ENCODE results near the gene VASP. TPM values are rescaled to one million over a fixed set of nuclear protein-coding genes. Genes with fewer than 3 reads are reported as not detected.
A peak's percentile ranks its signal among the peaks of the same experiment; 100 is the strongest.

The VASP gene
- total and polyA plus RNA-seq, 9 of the 15 experiments (the other 6 are each of a cell fraction or from before 2014, with no cell fraction given) = 16.7 to 261 (median 112) TPM

DNA sequence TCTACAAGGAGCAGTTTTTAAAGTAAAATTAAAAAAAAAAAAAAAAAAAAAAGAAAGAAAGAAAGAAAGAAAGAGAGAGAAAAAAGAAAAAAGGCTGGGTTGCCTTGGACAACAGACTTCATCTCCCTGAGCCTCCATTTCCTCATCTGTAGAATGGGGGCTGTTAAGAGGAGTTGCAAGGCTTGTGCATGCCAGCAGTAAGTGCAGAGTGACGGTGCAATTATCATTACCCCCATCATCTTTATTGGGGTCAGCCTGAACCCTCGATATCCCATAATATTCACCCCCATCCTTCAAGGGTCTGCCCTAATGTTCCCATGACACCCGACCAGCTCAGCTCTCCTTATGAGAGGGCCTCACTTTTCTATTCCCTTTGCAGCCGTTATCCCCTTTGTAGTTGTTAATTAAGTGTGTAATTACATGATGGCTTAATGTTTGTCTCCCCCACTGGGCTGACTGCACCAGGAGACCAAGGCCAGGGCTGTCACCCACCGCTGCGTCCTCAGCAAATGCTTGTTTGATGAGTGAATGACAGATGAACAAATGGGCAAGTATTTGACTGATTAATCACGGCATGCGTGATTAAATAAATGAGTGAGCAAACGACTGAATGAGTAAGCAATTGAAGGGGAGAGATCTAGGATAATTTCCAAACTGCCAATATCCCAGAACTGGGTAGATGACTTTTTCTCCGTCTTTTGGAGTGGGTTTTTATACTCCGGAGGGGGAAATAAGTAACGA is 29.4 kb upstream of the VASP start (continued):
- TF ChIP-seq, protein P1, sequence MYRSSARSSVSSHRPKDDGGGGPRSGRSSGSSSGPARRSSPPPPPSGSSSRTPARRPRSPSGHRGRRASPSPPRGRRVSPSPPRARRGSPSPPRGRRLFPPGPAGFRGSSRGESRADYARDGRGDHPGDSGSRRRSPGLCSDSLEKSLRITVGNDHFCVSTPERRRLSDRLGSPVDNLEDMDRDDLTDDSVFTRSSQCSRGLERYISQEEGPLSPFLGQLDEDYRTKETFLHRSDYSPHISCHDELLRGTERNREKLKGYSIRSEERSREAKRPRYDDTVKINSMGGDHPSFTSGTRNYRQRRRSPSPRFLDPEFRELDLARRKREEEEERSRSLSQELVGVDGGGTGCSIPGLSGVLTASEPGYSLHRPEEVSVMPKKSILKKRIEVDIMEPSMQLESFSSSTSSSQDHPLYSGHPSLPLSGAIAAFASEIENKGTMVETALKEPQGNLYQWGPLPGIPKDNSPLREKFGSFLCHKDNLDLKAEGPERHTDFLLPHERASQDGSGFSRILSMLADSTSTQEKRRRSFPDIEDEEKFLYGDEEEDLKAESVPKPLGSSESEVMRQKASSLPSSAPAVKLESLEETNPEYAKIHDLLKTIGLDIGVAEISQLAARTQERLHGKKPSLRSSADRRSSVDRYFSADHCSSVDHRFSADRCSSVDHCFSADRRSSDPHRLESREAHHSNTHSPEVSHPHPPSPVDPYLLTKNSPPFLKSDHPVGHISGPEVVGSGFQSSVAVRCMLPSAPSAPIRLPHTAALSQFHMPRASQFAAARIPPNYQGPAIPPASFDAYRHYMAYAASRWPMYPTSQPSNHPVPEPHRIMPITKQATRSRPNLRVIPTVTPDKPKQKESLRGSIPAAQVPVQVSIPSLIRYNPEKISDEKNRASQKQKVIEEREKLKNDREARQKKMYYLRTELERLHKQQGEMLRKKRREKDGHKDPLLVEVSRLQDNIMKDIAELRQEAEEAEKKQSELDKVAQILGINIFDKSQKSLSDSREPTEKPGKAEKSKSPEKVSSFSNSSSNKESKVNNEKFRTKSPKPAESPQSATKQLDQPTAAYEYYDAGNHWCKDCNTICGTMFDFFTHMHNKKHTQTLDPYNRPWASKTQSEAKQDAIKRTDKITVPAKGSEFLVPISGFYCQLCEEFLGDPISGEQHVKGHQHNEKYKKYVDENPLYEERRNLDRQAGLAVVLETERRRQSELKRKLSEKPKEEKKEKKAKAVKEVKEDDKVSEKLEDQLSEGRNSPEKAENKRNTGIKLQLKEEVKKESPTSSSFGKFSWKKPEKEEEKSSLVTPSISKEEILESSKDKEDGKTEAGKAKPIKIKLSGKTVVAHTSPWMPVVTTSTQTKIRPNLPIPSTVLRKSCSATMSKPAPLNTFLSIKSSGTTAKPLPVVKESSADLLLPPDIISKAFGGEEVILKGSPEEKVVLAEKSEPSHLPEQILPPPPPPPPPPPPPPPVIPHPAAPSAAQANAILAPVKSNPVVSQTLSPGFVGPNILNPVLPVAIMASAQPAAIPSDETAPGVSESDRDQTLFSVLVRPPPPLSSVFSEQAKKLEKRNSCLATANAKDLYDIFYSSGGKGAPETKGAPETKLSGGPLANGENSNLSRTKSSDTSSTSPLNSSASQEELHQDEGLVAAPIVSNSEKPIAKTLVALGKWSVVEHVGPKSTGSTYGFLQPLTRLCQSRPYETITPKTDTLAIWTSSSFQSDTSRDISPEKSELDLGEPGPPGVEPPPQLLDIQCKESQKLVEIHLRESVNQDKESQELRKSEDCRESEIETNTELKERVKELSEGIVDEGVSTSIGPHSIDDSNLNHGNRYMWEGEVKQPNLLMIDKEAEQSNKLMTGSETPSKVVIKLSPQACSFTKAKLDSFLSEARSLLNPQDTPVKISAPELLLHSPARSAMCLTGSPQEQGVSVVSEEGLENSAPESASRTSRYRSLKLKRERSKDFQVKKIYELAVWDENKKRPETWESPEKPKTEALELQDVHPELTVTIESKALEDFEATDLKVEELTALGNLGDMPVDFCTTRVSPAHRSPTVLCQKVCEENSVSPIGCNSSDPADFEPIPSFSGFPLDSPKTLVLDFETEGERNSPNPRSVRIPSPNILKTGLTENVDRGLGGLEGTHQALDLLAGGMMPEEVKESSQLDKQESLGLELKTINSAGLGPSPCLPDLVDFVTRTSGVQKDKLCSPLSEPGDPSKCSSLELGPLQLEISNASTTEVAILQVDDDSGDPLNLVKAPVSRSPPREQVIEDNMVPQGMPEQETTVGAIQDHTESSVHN (IDR thresholded peaks at IDR 0.05; ENCODE audit: borderline replicate concordance in 1 of 2, low read depth in 1 of 2) = no peak
- no peak for TF ChIP-seq HSF4 (CRISPR knock-in tag; IDR thresholded peaks at IDR 0.05; ENCODE audit: borderline replicate concordance)
- no peak for TF ChIP-seq BRF2 (IDR thresholded peaks at IDR 0.05; ENCODE audit: borderline replicate concordance, insufficient read depth, insufficient read length)
- 0 out of 4 replicates have a peak, but pooled peaks of 1 of the 2 experiments have one; percentile 4 for TF ChIP-seq ARNT (IDR thresholded peaks at IDR 0.05)
- TF ChIP-seq HMG20A (CRISPR knock-in tag; conservative IDR thresholded peaks at IDR 0.05) = no peak
- TF ChIP-seq, protein P2, sequence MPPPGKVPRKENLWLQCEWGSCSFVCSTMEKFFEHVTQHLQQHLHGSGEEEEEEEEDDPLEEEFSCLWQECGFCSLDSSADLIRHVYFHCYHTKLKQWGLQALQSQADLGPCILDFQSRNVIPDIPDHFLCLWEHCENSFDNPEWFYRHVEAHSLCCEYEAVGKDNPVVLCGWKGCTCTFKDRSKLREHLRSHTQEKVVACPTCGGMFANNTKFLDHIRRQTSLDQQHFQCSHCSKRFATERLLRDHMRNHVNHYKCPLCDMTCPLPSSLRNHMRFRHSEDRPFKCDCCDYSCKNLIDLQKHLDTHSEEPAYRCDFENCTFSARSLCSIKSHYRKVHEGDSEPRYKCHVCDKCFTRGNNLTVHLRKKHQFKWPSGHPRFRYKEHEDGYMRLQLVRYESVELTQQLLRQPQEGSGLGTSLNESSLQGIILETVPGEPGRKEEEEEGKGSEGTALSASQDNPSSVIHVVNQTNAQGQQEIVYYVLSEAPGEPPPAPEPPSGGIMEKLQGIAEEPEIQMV (tag; conservative IDR thresholded peaks at IDR 0.05; ENCODE audit: low read depth) = no peak
- no peak for TF ChIP-seq ZNF444 (CRISPR knock-in tag; IDR thresholded peaks at IDR 0.05)
- no peak for TF ChIP-seq ID3 (CRISPR knock-in tag; IDR thresholded peaks at IDR 0.05)
- TF ChIP-seq ID3 (tag; IDR thresholded peaks at IDR 0.05) = no peak
- 0 out of 2 replicates have a peak, but pooled peaks have one; percentile 13 for TF ChIP-seq DNMT1 (IDR thresholded peaks at IDR 0.05)
- no peak for TF ChIP-seq NR2C1 (IDR thresholded peaks at IDR 0.05)
- no peak for TF ChIP-seq NR2C1 (tag; IDR thresholded peaks at IDR 0.05)
- no peak for TF ChIP-seq XRCC5 (IDR thresholded peaks at IDR 0.05; ENCODE audit: low read depth, low read length)
- TF ChIP-seq DEAF1 (CRISPR knock-in tag; IDR thresholded peaks at IDR 0.05) = no peak

Measured in K562 (cell line).